Endodermal cell (in vitro differentiated cells): ENCODE measurements around the gene CDC20B. TPM values are rescaled to one million over a fixed set of nuclear protein-coding genes. Genes with fewer than 3 reads are reported as not detected.

Experiments used
- DNase-seq: peaks from one replicate; pipeline ENCODE4 v3.0.0-alpha.2; 2017
- H3K27ac ChIP-seq: 2 replicates; pipeline ENCODE4 v1.5.1; 2013; ENCODE audit warnings: mild to moderate bottlenecking, low read depth, low read length, moderate library complexity
- H3K27me3 ChIP-seq: 2 replicates; pipeline ENCODE4 v1.6.1; 2013; ENCODE audit warnings: mild to moderate bottlenecking, low read length, moderate library complexity; ENCODE audit not compliant: insufficient read depth, control insufficient read depth, poor library complexity, severe bottlenecking
- H3K36me3 ChIP-seq: 2 replicates; pipeline ENCODE4 v1.7.0; 2013; ENCODE audit warnings: mild to moderate bottlenecking, low read length, moderate library complexity; ENCODE audit not compliant: control insufficient read depth, insufficient read depth
- H3K4me1 ChIP-seq: one replicate; pipeline ENCODE4 v1.7.0; 2013; ENCODE audit warnings: low read length; ENCODE audit not compliant: control insufficient read depth, insufficient read depth
- H3K4me3 ChIP-seq: 2 replicates; pipeline ENCODE4 v1.5.1; 2013; ENCODE audit warnings: mild to moderate bottlenecking, low read length, moderate library complexity
- H3K9ac ChIP-seq: 2 replicates; pipeline ENCODE4 v1.6.1; 2013; ENCODE audit warnings: mild to moderate bottlenecking, low read length, moderate library complexity; ENCODE audit not compliant: poor library complexity, severe bottlenecking; ENCODE audit errors: extremely low read depth
- H3K9me3 ChIP-seq: 2 replicates; pipeline ENCODE4 v1.6.1; 2013; ENCODE audit warnings: mild to moderate bottlenecking, low read length, moderate library complexity; ENCODE audit not compliant: control insufficient read depth
- H3K27ac Mint-ChIP-seq: 2 replicates; pipeline ENCODE4 v1.8.0; 2020; ENCODE audit warnings: mixed read lengths
- H3K27me3 Mint-ChIP-seq: 2 replicates; pipeline ENCODE4 v1.8.0; 2021; ENCODE audit warnings: mild to moderate bottlenecking, mixed read lengths; ENCODE audit not compliant: insufficient read depth
- H3K36me3 Mint-ChIP-seq: 2 replicates; pipeline ENCODE4 v1.8.0; 2020; ENCODE audit warnings: low read depth, mixed read lengths
- H3K4me1 Mint-ChIP-seq: 2 replicates; pipeline ENCODE4 v1.8.0; 2020; ENCODE audit warnings: mixed read lengths
- H3K4me3 Mint-ChIP-seq: 2 replicates; pipeline ENCODE4 v1.8.0; 2020; ENCODE audit warnings: mild to moderate bottlenecking, moderate library complexity, mixed read lengths
- H3K9me3 Mint-ChIP-seq: 2 replicates; pipeline ENCODE4 v1.8.0; 2020; ENCODE audit warnings: mild to moderate bottlenecking, mixed read lengths
- WGBS, 2 experiments: methylation state at CpG; one replicate each; pipeline versions ENCODE4 v1.1.5 to v1.1.7; 2013; ENCODE audit warnings: missing lambda C conversion rate in 2 of 2, mixed read lengths in 1 of 2; ENCODE audit not compliant: insufficient coverage in 1 of 2, insufficient read length in 1 of 2; 5-methylcytosine and 5-hydroxymethylcytosine counted together
- total RNA-seq, 2 donors: library from RNA; stranded (reverse); fragmentation: NEBNext Ultra II Directional in 1 of 2; extraction: Animal tissue kit (Norgen Biotek cat#: 25700) in 1 of 2; gene quantifications; 2 replicates in 1 of 2; 3 replicates in 1 of 2; pipeline ENCODE4 v1.2.1, GENCODE V29; 2021
- TF ChIP-seq, protein P1 (sequence below): fragments of 200-600 bp; sonication (generic); conservative IDR thresholded peaks from 2 replicates; pipeline ENCODE4 v1.5.0; 2021; ENCODE audit warnings: antibody characterized with exemption, mild to moderate bottlenecking

CDC20B gene
- total RNA-seq, 2 donors from 2014 or later: 0.13 to 0.20 TPM

DNA sequence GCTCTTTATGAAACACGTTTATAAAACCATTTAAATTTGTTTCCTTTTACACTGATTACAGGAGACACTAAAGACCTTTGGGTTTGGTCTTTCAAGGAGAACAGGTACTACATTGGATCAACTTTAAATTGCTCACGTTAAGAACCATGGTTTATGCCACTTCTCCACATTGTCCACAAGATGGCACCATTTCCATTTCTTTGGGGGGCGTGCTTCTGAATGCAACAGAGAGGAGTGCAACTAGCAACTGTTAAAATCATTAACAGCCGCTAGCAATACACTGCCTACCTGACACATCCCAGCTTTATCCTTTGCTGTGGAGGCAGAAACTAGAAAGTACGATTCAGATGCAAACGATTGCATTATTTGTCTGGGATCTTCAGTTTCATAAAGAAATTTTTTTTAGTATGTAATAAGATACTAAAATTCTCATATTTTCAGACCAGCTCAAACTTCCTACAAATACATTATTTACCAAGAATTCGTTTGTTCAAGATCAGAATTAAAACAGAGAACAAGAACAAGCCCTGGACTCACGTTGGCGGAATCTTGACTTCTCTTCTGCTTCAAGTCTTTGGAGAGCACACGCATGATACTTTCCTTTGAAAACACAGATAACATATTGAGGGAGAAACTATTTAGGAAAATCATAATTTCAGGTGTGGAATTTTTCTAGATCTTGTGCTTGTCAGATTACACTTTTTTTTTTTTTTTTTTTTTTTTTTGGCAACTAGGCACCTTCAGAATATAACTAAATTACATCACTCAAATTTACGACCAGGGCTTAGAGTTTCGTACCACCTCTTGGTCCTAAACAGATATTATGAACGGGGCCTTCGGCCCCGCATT, 702 bp downstream of the CDC20B start:
- WGBS, 2 experiments: 12 to 19% methylated on average over 5 to 14 of the region's 15 CpGs
- peaks cover 16% of the 10 kb centered on the region for H3K4me1 Mint-ChIP-seq
- H3K9me3 Mint-ChIP-seq: no peaks in the 10 kb centered on the region
- H3K36me3 Mint-ChIP-seq: no peaks in the 10 kb centered on the region
- TF ChIP-seq, protein P1, sequence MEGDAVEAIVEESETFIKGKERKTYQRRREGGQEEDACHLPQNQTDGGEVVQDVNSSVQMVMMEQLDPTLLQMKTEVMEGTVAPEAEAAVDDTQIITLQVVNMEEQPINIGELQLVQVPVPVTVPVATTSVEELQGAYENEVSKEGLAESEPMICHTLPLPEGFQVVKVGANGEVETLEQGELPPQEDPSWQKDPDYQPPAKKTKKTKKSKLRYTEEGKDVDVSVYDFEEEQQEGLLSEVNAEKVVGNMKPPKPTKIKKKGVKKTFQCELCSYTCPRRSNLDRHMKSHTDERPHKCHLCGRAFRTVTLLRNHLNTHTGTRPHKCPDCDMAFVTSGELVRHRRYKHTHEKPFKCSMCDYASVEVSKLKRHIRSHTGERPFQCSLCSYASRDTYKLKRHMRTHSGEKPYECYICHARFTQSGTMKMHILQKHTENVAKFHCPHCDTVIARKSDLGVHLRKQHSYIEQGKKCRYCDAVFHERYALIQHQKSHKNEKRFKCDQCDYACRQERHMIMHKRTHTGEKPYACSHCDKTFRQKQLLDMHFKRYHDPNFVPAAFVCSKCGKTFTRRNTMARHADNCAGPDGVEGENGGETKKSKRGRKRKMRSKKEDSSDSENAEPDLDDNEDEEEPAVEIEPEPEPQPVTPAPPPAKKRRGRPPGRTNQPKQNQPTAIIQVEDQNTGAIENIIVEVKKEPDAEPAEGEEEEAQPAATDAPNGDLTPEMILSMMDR: peak; percentile 92
- H3K27me3 Mint-ChIP-seq: peaks cover 74% of the 10 kb centered on the region
- peak overlapping the region; percentile 55 for H3K4me3 Mint-ChIP-seq
- peak; percentile 79 for DNase-seq
- peaks cover 4% of the 10 kb centered on the region for H3K4me1 ChIP-seq
- H3K9me3 ChIP-seq: no peaks in the 10 kb centered on the region
- no peaks in the 10 kb centered on the region for H3K36me3 ChIP-seq
- H3K27ac Mint-ChIP-seq: no peak overlapping the region
- no peak overlapping the region for H3K27ac ChIP-seq
- peak overlapping the region; percentile 78 for H3K4me3 ChIP-seq
- H3K27me3 ChIP-seq: peaks cover 63% of the 10 kb centered on the region
- no peak overlapping the region for H3K9ac ChIP-seq

DNA sequence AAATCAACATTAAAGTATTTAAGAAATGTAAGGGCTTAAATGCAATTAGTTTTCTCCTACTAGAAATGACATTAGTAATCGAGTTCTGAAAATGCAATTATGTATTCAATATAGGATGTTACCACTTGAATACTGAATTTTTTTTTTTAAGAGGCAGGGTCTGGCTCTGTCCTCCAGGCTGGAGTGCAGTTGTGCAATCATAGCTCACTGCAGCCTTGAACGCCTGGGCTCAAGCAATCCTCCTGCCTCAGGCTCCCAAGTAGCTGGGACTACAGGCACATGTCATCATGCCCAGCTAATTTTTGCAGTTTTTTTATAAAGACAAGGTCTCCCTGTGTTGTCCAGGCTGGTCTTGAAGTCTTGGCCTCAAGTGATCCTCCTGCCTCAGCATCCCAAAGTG, 1.5 kb downstream of the CDC20B start:
- Histone ChIP-seq H3K4me1 (peaks cover 4% of the 10 kb centered on the region), H3K36me3 (no peaks in the 10 kb centered on the region), H3K9ac (no peak overlapping the region), H3K4me3 (no peak overlapping the region), H3K27ac (no peak overlapping the region), H3K27me3 (peaks cover 55% of the 10 kb centered on the region), H3K9me3 (no peaks in the 10 kb centered on the region)
- TF ChIP-seq, protein P1: no peak
- Mint-ChIP-seq H3K9me3 (no peaks in the 10 kb centered on the region), H3K27ac (no peak overlapping the region), H3K36me3 (peaks cover 1% of the 10 kb centered on the region), H3K4me1 (peaks cover 12% of the 10 kb centered on the region), H3K27me3 (peaks cover 66% of the 10 kb centered on the region), H3K4me3 (no peak overlapping the region)
- no peak for DNase-seq
- 60 to 78% methylated on average over 1 to 2 of the region's 2 CpGs for WGBS, 2 experiments

DNA sequence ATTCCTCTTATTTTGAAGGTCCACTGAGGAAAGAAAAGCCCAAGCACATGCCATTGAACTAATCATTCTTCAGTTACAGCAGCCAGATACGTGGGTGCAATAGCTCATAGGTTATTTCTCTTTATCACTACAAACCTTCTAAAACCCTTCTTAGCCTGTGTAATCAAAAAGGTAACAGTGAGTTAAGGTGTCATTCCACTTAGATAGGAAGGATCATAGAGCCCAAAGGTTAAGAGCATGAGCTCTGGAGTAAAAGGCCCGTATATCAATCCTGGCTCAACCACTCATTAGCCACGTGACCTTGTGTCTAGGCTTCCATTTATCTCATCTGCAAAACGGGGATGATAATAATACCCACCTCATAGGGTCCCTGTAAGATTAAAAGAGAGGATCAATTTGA, 10.3 kb downstream of the CDC20B start:
- no peak overlapping the region for H3K27ac ChIP-seq
- Mint-ChIP-seq H3K27ac (no peak overlapping the region), H3K4me1 (peaks cover 9% of the 10 kb centered on the region), H3K27me3 (no peaks in the 10 kb centered on the region), H3K9me3 (no peaks in the 10 kb centered on the region), H3K36me3 (peaks cover 21% of the 10 kb centered on the region), H3K4me3 (no peak overlapping the region)
- H3K36me3 ChIP-seq: peaks cover 30% of the 10 kb centered on the region
- no peak for DNase-seq
- WGBS, 2 experiments: 96 to 100% methylated on average over 1 to 4 of the region's 4 CpGs
- H3K4me3 ChIP-seq: no peak overlapping the region
- no peak overlapping the region for H3K9ac ChIP-seq
- no peaks in the 10 kb centered on the region for H3K4me1 ChIP-seq
- TF ChIP-seq, protein P1: no peak
- no peaks in the 10 kb centered on the region for H3K9me3 ChIP-seq
- no peaks in the 10 kb centered on the region for H3K27me3 ChIP-seq
